HCT116 (cell line): Measurements from ENCODE around the gene PNO1. TPM values are rescaled to one million over a fixed set of nuclear protein-coding genes. Genes with fewer than 3 reads are reported as not detected.

Source experiments
- ATAC-seq: fragments of 200-7000 bp; cut with Tn5 transposase; 2 replicates; pipeline ENCODE4 v1.9.1; 2020; ENCODE audit warnings: mild to moderate bottlenecking, moderate library complexity
- BruUV-seq: library from RNA; stranded (reverse); fragments of 400-500 nt; replicated peaks from 2 replicates; lab custom pipeline; 2021; lab: Mats Ljungman, UMichigan
- CTCF ChIA-PET: fragments of 300-600 bp; sonication (Branson Sonifier 250); formaldehyde crosslinking; loops from one replicate; lab custom pipeline; 2021; ENCODE audit warnings: antibody characterized with exemption; lab: Charles Lee
- POLR2A ChIA-PET: fragments of 300-600, 350-600 bp; sonication (Branson Sonifier 250); formaldehyde crosslinking; loops from one replicate; lab custom pipeline; 2021; ENCODE audit warnings: antibody characterized with exemption; lab: Charles Lee
- RAD21 ChIA-PET, 2 experiments: fragments of 300-600 bp; sonication (Branson Sonifier 250); formaldehyde crosslinking; loops; one replicate each; lab custom pipeline; 2023; ENCODE audit warnings: low total read pairs in 2 of 2; ENCODE audit not compliant: uncharacterized antibody in 2 of 2, unreplicated experiment in 2 of 2, low non-redundant PET in 1 of 2; lab: Charles Lee
- DNase-seq: peaks from one replicate; pipeline ENCODE4 v3.0.0-alpha.2; 2010; ENCODE audit warnings: low read depth, low spot score
- H2AFZ ChIP-seq: fragments of 200-600 bp; shearing (Covaris generic), sonication (generic); 2 replicates; pipeline ENCODE4 v1.6.1; 2017; ENCODE audit warnings: low read depth, mixed run types, mixed read lengths, antibody characterized with exemption, low read length; ENCODE audit not compliant: poor library complexity, severe bottlenecking
- H3K27ac ChIP-seq: 2 replicates; pipeline ENCODE4 v1.5.1; 2012; ENCODE audit warnings: low read depth, low read length
- H3K27me3 ChIP-seq: fragments of 200-600 bp; sonication (generic); 2 replicates; pipeline ENCODE4 v1.6.1; 2016; ENCODE audit warnings: mixed run types, low read length, mixed read lengths; ENCODE audit not compliant: insufficient read depth
- H3K36me3 ChIP-seq, 2 experiments: fragments of 200-500 bp in 1 of 2; fragments of 200-600 bp in 1 of 2; sonication (Bioruptor generic) in 1 of 2; sonication (generic) in 1 of 2; 2 replicates each; pipeline versions ENCODE4 v1.5.1 to v1.6.1; 2014 to 2016; ENCODE audit warnings: low read length in 2 of 2, inconsistent platforms in 1 of 2, mixed read lengths in 1 of 2, mixed run types in 1 of 2; ENCODE audit not compliant: insufficient read depth in 2 of 2, control insufficient read depth in 1 of 2
- H3K4me1 ChIP-seq, 2 experiments: fragments of 200-600 bp in 1 of 2; sonication (generic) in 1 of 2; 2 replicates each; pipeline versions ENCODE4 v1.5.1 to v1.6.1; 2012 to 2017; ENCODE audit warnings: low read length in 2 of 2, inconsistent platforms in 1 of 2, mild to moderate bottlenecking in 1 of 2, mixed read lengths in 1 of 2, mixed run types in 1 of 2, moderate library complexity in 1 of 2; ENCODE audit not compliant: insufficient read depth in 2 of 2, control insufficient read depth in 1 of 2
- H3K4me2 ChIP-seq: fragments of 200-600 bp; sonication (generic); 2 replicates; pipeline ENCODE4 v1.6.1; 2017; ENCODE audit warnings: mixed run types, low read length, mixed read lengths
- H3K4me3 ChIP-seq, 2 experiments: fragments of 200-600 bp in 1 of 2; sonication (generic) in 1 of 2; replicated peaks in 1 of 2; 2 replicates each; pipeline ENCODE4 v1.5.1; 2011 to 2016; ENCODE audit warnings: low read length in 2 of 2, control low read depth in 1 of 2, low read depth in 1 of 2, mild to moderate bottlenecking in 1 of 2, mixed read lengths in 1 of 2, mixed run types in 1 of 2
- H3K79me2 ChIP-seq: fragments of 200-600 bp; sonication (generic); 2 replicates; pipeline ENCODE4 v1.6.1; 2017; ENCODE audit warnings: mild to moderate bottlenecking, mixed run types, low read length, moderate library complexity, mixed read lengths; ENCODE audit not compliant: insufficient read depth
- H3K9ac ChIP-seq: fragments of 200-600 bp; sonication (generic); 2 replicates; pipeline ENCODE4 v1.6.1; 2016; ENCODE audit warnings: low read length, mixed read lengths
- H3K9me2 ChIP-seq: fragments of 200-600 bp; sonication (generic), shearing (Covaris generic); 2 replicates; pipeline ENCODE4 v1.6.1; 2017; ENCODE audit warnings: mixed run types, mild to moderate bottlenecking, moderate library complexity; ENCODE audit not compliant: insufficient read depth
- H3K9me3 ChIP-seq, 2 experiments: fragments of 200-500 bp in 1 of 2; fragments of 200-600 bp in 1 of 2; sonication (Bioruptor generic) in 1 of 2; sonication (generic) in 1 of 2; 2 replicates each; pipeline ENCODE4 v1.6.1; 2014 to 2017; ENCODE audit warnings: low read length in 2 of 2, mixed read lengths in 2 of 2, inconsistent platforms in 1 of 2, low read depth in 1 of 2, mild to moderate bottlenecking in 1 of 2, mixed run types in 1 of 2, moderate library complexity in 1 of 2; ENCODE audit not compliant: control insufficient read depth in 1 of 2, insufficient read depth in 1 of 2
- H4K20me1 ChIP-seq: fragments of 200-600 bp; sonication (generic), shearing (Covaris generic); 2 replicates; pipeline ENCODE4 v1.6.1; 2017; ENCODE audit warnings: mixed run types, mild to moderate bottlenecking, moderate library complexity; ENCODE audit not compliant: insufficient read depth
- CBX3 ChIP-seq: IDR thresholded peaks from 2 replicates; pipeline ENCODE4 v1.6.1; 2012; ENCODE audit warnings: low read depth
- CTCF ChIP-seq, 3 experiments: fragments of 200-600 bp in 1 of 3; sonication (generic) in 1 of 3; IDR thresholded peaks in 2 of 3; conservative IDR thresholded peaks in 1 of 3; 2 replicates each; pipeline ENCODE4 v1.5.1; 2012 to 2017; ENCODE audit warnings: low read depth in 2 of 3, low read length in 2 of 3, antibody characterized with exemption in 1 of 3, borderline replicate concordance in 1 of 3, control low read depth in 1 of 3, mild to moderate bottlenecking in 1 of 3, mixed read lengths in 1 of 3, mixed run types in 1 of 3, moderate library complexity in 1 of 3; ENCODE audit not compliant: insufficient read depth in 1 of 3
- EGR1 ChIP-seq: IDR thresholded peaks from 2 replicates; pipeline ENCODE4 v1.6.1; 2012; ENCODE audit warnings: low read depth
- ELF1 ChIP-seq: IDR thresholded peaks from 2 replicates; pipeline ENCODE4 v1.6.1; 2012; ENCODE audit warnings: low read depth, borderline replicate concordance
- FOSL1 ChIP-seq: IDR thresholded peaks from 2 replicates; pipeline ENCODE4 v1.6.1; 2012; ENCODE audit warnings: low read depth
- REST ChIP-seq: IDR thresholded peaks from 2 replicates; pipeline ENCODE4 v1.6.1; 2012; ENCODE audit warnings: low read depth
- YY1 ChIP-seq: IDR thresholded peaks from 2 replicates; pipeline ENCODE4 v1.6.1; 2011; ENCODE audit warnings: low read length, low read depth, moderate library complexity, mild to moderate bottlenecking; ENCODE audit not compliant: insufficient replicate concordance; ENCODE audit errors: extremely low read depth
- ZFX ChIP-seq: fragments of 450-650 bp; IDR thresholded peaks from 2 replicates; pipeline ENCODE4 v1.6.1; 2017
- intact Hi-C: fragments of 100-400 bp; cut with micrococcal nuclease; formaldehyde crosslinking; loops from 2 replicates; pipeline ENCODE4 v1.10.0; 2022
- total RNA-seq: library from RNA; stranded (reverse); gene quantifications from one replicate; pipeline ENCODE4 v1.2.1, GENCODE V29; 2021; ENCODE audit not compliant: unreplicated experiment

Gene PNO1
- total RNA-seq, 1 experiment from 2014 or later = 23.3 TPM

GRCh38 chr2:68222287-68222686 lies 64.6 kb downstream of the PNO1 start:
- DNase-seq = no peak
- CTCF ChIA-PET = no interaction called here
- no TSS peak for BruUV-seq
- H4K20me1 ChIP-seq = peaks cover 46% of the 10 kb centered on the region; the same call in 1 of the 2 replicates
- H3K27ac ChIP-seq = no peak overlapping the region
- no peaks in the 10 kb centered on the region for H3K27me3 ChIP-seq
- TF ChIP-seq YY1 = no peak
- TF ChIP-seq EGR1 = no peak
- TF ChIP-seq FOSL1 = no peak
- TF ChIP-seq ZFX = no peak
- H3K9me2 ChIP-seq = no peaks in the 10 kb centered on the region
- H2AFZ ChIP-seq = no peak overlapping the region
- H3K4me3 ChIP-seq = no peak overlapping the region
- intact Hi-C loops = no loop called here
- no peaks in the 10 kb centered on the region for H3K36me3 ChIP-seq
- peaks cover 0 to 11% of the 10 kb centered on the region in 2 experiments; a peak in 1 of 4 replicates for H3K4me1 ChIP-seq
- no peak overlapping the region for H3K4me2 ChIP-seq
- peaks cover 100% of the 10 kb centered on the region for H3K79me2 ChIP-seq
- H3K9ac ChIP-seq = no peak overlapping the region
- no peak for ATAC-seq
- RAD21 ChIA-PET = no interaction called here
- POLR2A ChIA-PET = no interaction called here
- H3K9me3 ChIP-seq = no peaks in the 10 kb centered on the region

GRCh38 chr2:68223419-68223818 lies 65.7 kb downstream of the PNO1 start:
- no peak for DNase-seq
- H3K27me3 ChIP-seq = no peaks in the 10 kb centered on the region
- no peak overlapping the region for H2AFZ ChIP-seq
- peaks cover 0 to 11% of the 10 kb centered on the region in 2 experiments; a peak in 1 of 4 replicates for H3K4me1 ChIP-seq
- H3K9ac ChIP-seq = no peak overlapping the region
- RAD21 ChIA-PET = no interaction called here
- no peak overlapping the region for H3K4me3 ChIP-seq
- no peak overlapping the region for H3K27ac ChIP-seq
- no peaks in the 10 kb centered on the region for H3K9me3 ChIP-seq
- H4K20me1 ChIP-seq = peaks cover 54% of the 10 kb centered on the region; the same call in 1 of the 2 replicates
- ATAC-seq = no peak
- H3K4me2 ChIP-seq = no peak overlapping the region
- peaks cover 100% of the 10 kb centered on the region for H3K79me2 ChIP-seq
- CTCF ChIA-PET = no interaction called here
- no peak for TF ChIP-seq CBX3
- TF ChIP-seq ELF1 = no peak
- no peak for TF ChIP-seq CTCF (IDR thresholded peaks at IDR 0.05 in 2 of 3, conservative IDR thresholded peaks at IDR 0.05 in 1 of 3; ENCODE audit: borderline replicate concordance in 1 of 3, insufficient read depth in 1 of 3, low read depth in 2 of 3, low read length in 2 of 3)
- TF ChIP-seq REST = no peak
- no TSS peak for BruUV-seq
- no peaks in the 10 kb centered on the region for H3K9me2 ChIP-seq
- intact Hi-C loops = no loop called here
- POLR2A ChIA-PET = no interaction called here
- H3K36me3 ChIP-seq = no peaks in the 10 kb centered on the region
